Body of pancreas (tissue), 4 donors: ENCODE data around the gene MASP2. TPM values are rescaled to one million over a fixed set of nuclear protein-coding genes. Genes with fewer than 3 reads are reported as not detected.

ENCODE experiments used
- ATAC-seq: fragments of 150-250 bp; one replicate; pipeline ENCODE4 v1.9.1; 2016
- DNase-seq, 4 donors: peaks; one replicate each; pipeline ENCODE4 v3.0.0-alpha.2; 2019
- H3K27ac ChIP-seq, 4 donors: fragments of 200-600 bp; sonication (generic); 1 replicate in 3 of 4; 2 replicates in 1 of 4; pipeline versions ENCODE4 v1.5.1 to v1.6.1; 2016 to 2019; ENCODE audit warnings: mild to moderate bottlenecking in 1 of 4, mixed read lengths in 1 of 4, moderate library complexity in 1 of 4
- H3K27me3 ChIP-seq, 2 donors: fragments of 200-600 bp; sonication (generic); one replicate each; pipeline ENCODE4 v1.6.0; 2016; ENCODE audit warnings: mild to moderate bottlenecking in 1 of 2
- H3K36me3 ChIP-seq, 2 donors: fragments of 200-600 bp; sonication (generic); replicated peaks in 1 of 2; 2 replicates each; pipeline ENCODE4 v1.5.1; 2016; ENCODE audit warnings: low read depth in 2 of 2; ENCODE audit not compliant: insufficient read depth in 1 of 2
- H3K4me1 ChIP-seq: fragments of 200-600 bp; sonication (generic); one replicate; pipeline ENCODE4 v1.6.0; 2016
- H3K4me3 ChIP-seq, 2 donors: fragments of 200-600 bp; sonication (generic); 1 replicate in 1 of 2; 2 replicates in 1 of 2; pipeline ENCODE4 v1.5.1; 2016 to 2019
- H3K9me3 ChIP-seq, 3 donors: fragments of 200-600 bp; sonication (generic); 1 replicate in 2 of 3; 2 replicates in 1 of 3; pipeline ENCODE4 v1.5.1; 2016
- POLR2A ChIP-seq, 3 donors: fragments of 450-650 bp; IDR thresholded peaks; one replicate each; pipeline ENCODE4 v1.6.1; 2016; ENCODE audit warnings: antibody characterized with exemption in 3 of 3, mild to moderate bottlenecking in 2 of 3
- WGBS, 2 donors: methylation state at CpG; one replicate each; pipeline ENCODE4 v1.1.5; 2017; 5-methylcytosine and 5-hydroxymethylcytosine counted together
- intact Hi-C: fragments of 100-400 bp; cut with DNase I; formaldehyde crosslinking; loops from one replicate; pipeline ENCODE4 v1.15.1; 2023
- total RNA-seq, 2 donors: library from RNA; depleted of rRNA; stranded (reverse); fragments of >200 nt; gene quantifications; one replicate each; pipeline ENCODE4 v1.1.0, GENCODE V29; 2016
- TF ChIP-seq, protein P1 (sequence below), 7 experiments: fragments of 450-650 bp in 4 of 7; fragments of 200-600 bp in 3 of 7; sonication (generic) in 3 of 7; IDR thresholded peaks; one replicate each; pipeline ENCODE4 v1.5.1; 2016 to 2019; ENCODE audit warnings: antibody characterized with exemption in 7 of 7

MASP2 gene
- total RNA-seq, 2 donors from 2014 or later, result not detected

- intact Hi-C loops, result no loop called here
- 40 to 54% methylated on average over 3 to 5 of the region's 5 CpGs for WGBS, 2 donors
- no peak overlapping the region for H3K4me3 ChIP-seq
Observed at GRCh38 chr1:11061652-11062365, 14.8 kb upstream of the MASP2 start.

GRCh38 chr1:11059968-11060830, 13.2 kb upstream of the MASP2 start, which contains the start of gene SRM:
Gene SRM (minus strand): TSS chr1:11060018. CDS start chr1:11059943, 75 bp downstream.
- 0% methylated on average over 14 to 66 of the region's 83 CpGs for WGBS, 2 donors
- Histone ChIP-seq H3K4me3 (peak within 1 kb of the TSS; percentile 92 to 99), H3K9me3 (no peaks in the 10 kb centered on the region), H3K27ac (peak within 1 kb of the TSS; percentile 46 to 78 (median 70)), H3K4me1 (peaks cover 41% of the 10 kb centered on the region), H3K27me3 (no peaks in the 10 kb centered on the region), H3K36me3 (peaks cover 0 to 11% of the 10 kb centered on the region in 2 donors)
- TF ChIP-seq, protein P1, sequence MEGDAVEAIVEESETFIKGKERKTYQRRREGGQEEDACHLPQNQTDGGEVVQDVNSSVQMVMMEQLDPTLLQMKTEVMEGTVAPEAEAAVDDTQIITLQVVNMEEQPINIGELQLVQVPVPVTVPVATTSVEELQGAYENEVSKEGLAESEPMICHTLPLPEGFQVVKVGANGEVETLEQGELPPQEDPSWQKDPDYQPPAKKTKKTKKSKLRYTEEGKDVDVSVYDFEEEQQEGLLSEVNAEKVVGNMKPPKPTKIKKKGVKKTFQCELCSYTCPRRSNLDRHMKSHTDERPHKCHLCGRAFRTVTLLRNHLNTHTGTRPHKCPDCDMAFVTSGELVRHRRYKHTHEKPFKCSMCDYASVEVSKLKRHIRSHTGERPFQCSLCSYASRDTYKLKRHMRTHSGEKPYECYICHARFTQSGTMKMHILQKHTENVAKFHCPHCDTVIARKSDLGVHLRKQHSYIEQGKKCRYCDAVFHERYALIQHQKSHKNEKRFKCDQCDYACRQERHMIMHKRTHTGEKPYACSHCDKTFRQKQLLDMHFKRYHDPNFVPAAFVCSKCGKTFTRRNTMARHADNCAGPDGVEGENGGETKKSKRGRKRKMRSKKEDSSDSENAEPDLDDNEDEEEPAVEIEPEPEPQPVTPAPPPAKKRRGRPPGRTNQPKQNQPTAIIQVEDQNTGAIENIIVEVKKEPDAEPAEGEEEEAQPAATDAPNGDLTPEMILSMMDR (IDR thresholded peaks at IDR 0.05), result peak in 4 of 7 experiments; percentile 47 to 91 (median 70)
- peak; percentile 56 to 80 (median 74) for TF ChIP-seq POLR2A (IDR thresholded peaks at IDR 0.05)
- intact Hi-C loops, result no loop called here
- ATAC-seq (peak; percentile 97), DNase-seq (peak; percentile 93 to 97 (median 94))

More at GRCh38 chr1:11061652-11062365, 14.8 kb upstream of the MASP2 start:
- Histone ChIP-seq H3K4me1 (peaks cover 41% of the 10 kb centered on the region), H3K36me3 (peaks cover 0 to 7% of the 10 kb centered on the region in 2 donors), H3K27me3 (no peaks in the 10 kb centered on the region), H3K9me3 (no peaks in the 10 kb centered on the region), H3K27ac (peak overlapping the region in 2 of 4 donors; percentile 76 to 78)
- TF ChIP-seq, protein P1 (IDR thresholded peaks at IDR 0.05), result no peak
- TF ChIP-seq POLR2A (IDR thresholded peaks at IDR 0.05), result no peak
- no peak for ATAC-seq
- peak in 1 of 4 donors; percentile 3 for DNase-seq

GRCh38 chr1:11059155-11059967, 12.3 kb upstream of the MASP2 start:
- H3K4me3 ChIP-seq, result peak overlapping the region; percentile 92 to 99
- DNase-seq, result peak in 2 of 4 donors; percentile 8 to 28
- 0 to 1% methylated on average over 2 to 42 of the region's 72 CpGs for WGBS, 2 donors
- H3K4me1 ChIP-seq, result peaks cover 41% of the 10 kb centered on the region
- ATAC-seq, result peak; percentile 28
- no peaks in the 10 kb centered on the region for H3K27me3 ChIP-seq
- TF ChIP-seq POLR2A (IDR thresholded peaks at IDR 0.05), result no peak
- TF ChIP-seq, protein P1 (IDR thresholded peaks at IDR 0.05), result no peak
- no peaks in the 10 kb centered on the region for H3K9me3 ChIP-seq
- intact Hi-C loops, result no loop called here
- H3K27ac ChIP-seq, result peak overlapping the region; percentile 46 to 76 (median 70)
- peaks cover 0 to 7% of the 10 kb centered on the region in 2 donors for H3K36me3 ChIP-seq

GRCh38 chr1:11058595-11059154, 11.6 kb upstream of the MASP2 start:
- Histone ChIP-seq H3K27me3 (no peaks in the 10 kb centered on the region), H3K4me1 (peaks cover 43% of the 10 kb centered on the region), H3K36me3 (peaks cover 0 to 7% of the 10 kb centered on the region in 2 donors), H3K27ac (peak overlapping the region in 3 of 4 donors; percentile 15 to 76 (median 76)), H3K4me3 (peak overlapping the region; percentile 92 to 99), H3K9me3 (no peaks in the 10 kb centered on the region)
- WGBS, 2 donors, result 24 to 26% methylated on average over 17 to 28 of the region's 28 CpGs
- ATAC-seq (no peak), DNase-seq (peak; percentile 63 to 78 (median 74))
- TF ChIP-seq POLR2A (IDR thresholded peaks at IDR 0.05), result peak in 2 of 3 donors; percentile 34
- TF ChIP-seq, protein P1 (IDR thresholded peaks at IDR 0.05), result no peak
- intact Hi-C loops, result no loop called here
